Hepatocyte (in vitro differentiated cells): ENCODE measurements around the gene OSBPL2.

Source experiments
- CTCF ChIP-seq: fragments of 200-600 bp; sonication (generic); IDR thresholded peaks from 2 replicates; pipeline ENCODE4 v1.5.1; 2016; ENCODE audit warnings: antibody characterized with exemption, mild to moderate bottlenecking; ENCODE audit not compliant: poor library complexity
- EZH2 ChIP-seq: fragments of 200-600 bp; sonication (generic); IDR thresholded peaks from 2 replicates; pipeline ENCODE4 v1.6.1; 2016; ENCODE audit warnings: antibody characterized with exemption, mild to moderate bottlenecking, borderline replicate concordance
- EZH2phosphoT487 ChIP-seq: fragments of 200-600 bp; sonication (generic); IDR thresholded peaks from one replicate; pipeline ENCODE4 v1.6.1; 2018; ENCODE audit warnings: antibody characterized with exemption, mild to moderate bottlenecking, low read depth, moderate library complexity; ENCODE audit not compliant: unreplicated experiment, severe bottlenecking

- TF ChIP-seq CTCF (no peak), EZH2 (no peak), EZH2phosphoT487 (no peak)
Measured at GRCh38 chr20:62319346-62319909, 81.1 kb downstream of the OSBPL2 start.
